GM19193 (cell line): ENCODE measurements around the gene GAPT.

Experiments
- POLR2A ChIP-seq: IDR thresholded peaks from 4 replicates; pipeline ENCODE4 v1.6.1; 2011; ENCODE audit not compliant: insufficient read depth, insufficient read length; ENCODE audit errors: extremely low read depth

Gene GAPT

GRCh38 chr5:58490402-58491050, 709 bp upstream of the GAPT start:
- no peak for TF ChIP-seq POLR2A

- TF ChIP-seq POLR2A, result no peak
Measured at GRCh38 chr5:58493141-58493540, 1.9 kb downstream of the GAPT start.

GRCh38 chr5:58496488-58496887, 5.3 kb downstream of the GAPT start:
- no peak for TF ChIP-seq POLR2A

GRCh38 chr5:58497386-58497785, 6.2 kb downstream of the GAPT start:
- no peak for TF ChIP-seq POLR2A

- no peak for TF ChIP-seq POLR2A
Measured at GRCh38 chr5:58497921-58498320, 6.7 kb downstream of the GAPT start.

- no peak for TF ChIP-seq POLR2A
Measured at GRCh38 chr5:58498340-58498942, 7.2 kb downstream of the GAPT start.

- TF ChIP-seq POLR2A, result no peak
Measured at GRCh38 chr5:58499231-58499630, 8.0 kb downstream of the GAPT start.

GRCh38 chr5:58499941-58500340, 8.7 kb downstream of the GAPT start:
- TF ChIP-seq POLR2A, result no peak

GRCh38 chr5:58501778-58502417, 10.7 kb downstream of the GAPT start:
- no peak for TF ChIP-seq POLR2A

GRCh38 chr5:58503390-58504046, 12.3 kb downstream of the GAPT start:
- TF ChIP-seq POLR2A, result no peak

- TF ChIP-seq POLR2A, result no peak
Measured at GRCh38 chr5:58504766-58505165, 13.5 kb downstream of the GAPT start.

GRCh38 chr5:58505502-58505901, 14.3 kb downstream of the GAPT start:
- no peak for TF ChIP-seq POLR2A

GRCh38 chr5:58505971-58506640, 14.9 kb downstream of the GAPT start:
- no peak for TF ChIP-seq POLR2A

GRCh38 chr5:58507715-58508114, 16.5 kb downstream of the GAPT start:
- no peak for TF ChIP-seq POLR2A

- TF ChIP-seq POLR2A, result no peak
Measured at GRCh38 chr5:58517198-58517597, 26.0 kb downstream of the GAPT start.
